IPS-NIHi7 (cell line): ENCODE results near the gene PRKCZ.
"Not testable (repeated sequence)": the region's sequence is repeated elsewhere in the genome, so short reads cannot be mapped to it uniquely, and the experiment has no call there.

Experiments used
- DNase-seq: peaks from one replicate; pipeline ENCODE4 v3.0.0; 2012; ENCODE audit warnings: mixed read lengths; ENCODE audit errors: extremely low spot score

Gene PRKCZ

DNA sequence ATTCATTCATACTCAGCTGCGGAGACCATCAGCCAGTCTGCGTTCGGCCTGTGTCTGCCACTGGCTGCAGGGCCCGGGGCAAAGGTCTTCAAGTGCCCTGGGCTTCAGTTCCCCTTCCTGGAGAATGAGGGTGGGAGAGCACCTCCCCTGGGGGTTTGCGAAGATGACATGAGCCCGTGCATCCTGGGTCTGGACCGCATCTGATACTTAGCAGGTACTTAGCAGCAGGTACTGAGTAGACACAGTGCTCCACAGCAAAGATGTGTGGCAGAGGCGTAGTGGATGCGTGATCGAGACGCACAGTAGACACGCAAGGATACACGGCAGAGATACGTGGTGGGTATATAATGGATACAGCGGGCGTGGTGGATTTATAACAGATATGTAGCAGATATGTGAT is 51.3 kb downstream of the PRKCZ start:
- DNase-seq: no peak

DNA sequence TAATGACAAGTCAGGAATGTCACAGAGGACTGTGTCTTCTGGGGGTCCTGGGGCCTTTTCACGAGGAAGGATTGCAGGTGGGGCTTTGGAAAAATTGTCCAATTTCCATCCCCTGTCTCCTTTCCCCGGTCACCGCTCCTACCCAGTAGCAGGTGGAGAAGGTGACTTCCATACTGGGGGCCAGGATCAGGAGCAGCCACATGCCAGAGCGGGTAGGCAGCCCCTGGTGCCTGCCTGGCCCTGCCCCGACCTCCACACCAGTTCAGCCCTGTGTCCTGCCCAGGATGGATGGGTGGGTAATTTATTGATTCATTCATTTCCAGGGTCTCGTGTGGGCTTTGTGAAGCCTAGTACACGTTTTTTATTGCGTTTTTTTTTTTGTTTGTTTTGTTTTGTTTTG is 51.7 kb downstream of the PRKCZ start:
- no peak for DNase-seq

DNA sequence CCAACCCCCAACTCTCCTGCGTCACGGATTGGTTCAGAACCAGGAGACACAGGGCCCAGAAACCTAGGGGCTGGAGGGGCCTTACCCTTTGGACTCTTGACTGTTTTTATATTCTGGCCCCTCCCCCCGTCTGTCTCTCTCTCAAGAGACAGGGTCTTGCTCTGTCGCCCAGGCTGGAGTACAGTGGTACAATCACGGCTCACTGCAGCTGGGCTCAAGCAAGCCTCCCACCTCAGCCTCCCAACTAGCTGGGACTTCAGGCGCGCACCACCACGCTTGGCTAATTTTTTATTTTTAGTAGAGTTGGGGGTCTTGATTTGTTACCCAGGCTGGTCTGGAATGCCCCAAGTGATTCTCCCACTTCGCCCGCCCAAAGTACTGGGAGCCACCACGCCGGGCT is 52.5 kb downstream of the PRKCZ start:
- no peak for DNase-seq

DNA sequence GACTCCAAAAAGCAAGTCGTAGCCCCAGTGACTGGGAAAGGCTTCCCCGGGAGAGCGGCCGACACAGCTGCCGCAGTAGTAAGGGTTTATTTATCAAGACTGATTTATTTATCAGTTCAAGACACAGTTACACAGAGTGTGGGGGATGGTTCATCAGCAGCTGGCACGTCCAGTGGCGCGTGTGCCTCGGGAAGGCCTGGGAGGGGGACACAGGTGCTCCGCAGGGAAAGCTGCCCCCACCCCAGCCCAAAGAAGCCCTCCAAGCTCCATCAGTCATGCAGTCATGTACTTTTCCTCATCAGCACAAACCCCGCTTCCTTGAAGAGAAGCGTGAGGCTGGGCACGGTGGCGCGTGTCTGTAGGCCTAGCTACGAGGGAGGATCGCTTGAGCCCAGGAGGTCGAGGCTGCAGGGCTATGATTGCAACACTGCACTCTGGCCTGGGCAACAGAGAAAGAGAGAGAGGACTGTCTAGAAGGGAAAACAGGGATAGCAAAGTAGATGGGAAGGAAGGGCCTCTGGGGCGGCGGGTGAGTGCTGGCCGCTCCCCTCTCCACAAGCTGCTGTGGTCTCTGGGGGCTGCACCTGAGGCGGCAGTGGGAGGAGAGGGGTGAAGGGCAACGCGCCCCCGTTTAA is 53.2 kb downstream of the PRKCZ start:
- no peak for DNase-seq

DNA sequence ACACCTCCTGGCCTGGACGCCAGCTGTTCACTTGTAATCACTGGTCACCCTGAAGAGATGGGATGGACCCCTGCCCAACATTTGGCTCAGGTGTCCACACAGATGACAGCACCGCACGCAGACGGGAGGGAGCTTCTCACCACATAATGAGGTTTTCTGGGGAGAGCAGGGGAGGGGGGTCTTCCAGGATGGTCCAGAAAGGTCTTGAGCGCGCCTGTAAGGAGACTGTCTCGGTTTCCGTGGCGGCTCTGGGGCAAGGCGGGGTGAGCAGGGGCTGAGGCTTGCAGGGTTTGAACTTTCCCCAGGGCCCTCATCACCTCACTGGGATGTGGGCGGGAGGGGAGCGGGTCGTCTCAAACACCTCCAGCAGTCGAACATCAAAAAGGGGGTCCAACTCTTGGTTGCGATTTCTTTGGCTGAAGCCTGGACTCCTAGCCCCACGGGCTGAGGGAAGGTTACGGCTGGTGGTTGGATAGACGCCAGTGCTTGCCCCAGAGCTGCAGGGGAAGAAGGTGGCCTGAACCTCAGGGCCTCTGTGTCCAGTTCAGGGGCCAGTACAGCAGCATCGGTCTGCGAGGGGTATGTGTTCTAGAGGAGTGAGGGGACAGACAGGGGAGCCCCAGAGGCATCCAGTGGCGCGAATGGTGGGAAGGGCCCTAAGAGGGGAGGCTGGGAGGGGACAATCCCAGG is 53.8 kb downstream of the PRKCZ start:
- no peak for DNase-seq

DNA sequence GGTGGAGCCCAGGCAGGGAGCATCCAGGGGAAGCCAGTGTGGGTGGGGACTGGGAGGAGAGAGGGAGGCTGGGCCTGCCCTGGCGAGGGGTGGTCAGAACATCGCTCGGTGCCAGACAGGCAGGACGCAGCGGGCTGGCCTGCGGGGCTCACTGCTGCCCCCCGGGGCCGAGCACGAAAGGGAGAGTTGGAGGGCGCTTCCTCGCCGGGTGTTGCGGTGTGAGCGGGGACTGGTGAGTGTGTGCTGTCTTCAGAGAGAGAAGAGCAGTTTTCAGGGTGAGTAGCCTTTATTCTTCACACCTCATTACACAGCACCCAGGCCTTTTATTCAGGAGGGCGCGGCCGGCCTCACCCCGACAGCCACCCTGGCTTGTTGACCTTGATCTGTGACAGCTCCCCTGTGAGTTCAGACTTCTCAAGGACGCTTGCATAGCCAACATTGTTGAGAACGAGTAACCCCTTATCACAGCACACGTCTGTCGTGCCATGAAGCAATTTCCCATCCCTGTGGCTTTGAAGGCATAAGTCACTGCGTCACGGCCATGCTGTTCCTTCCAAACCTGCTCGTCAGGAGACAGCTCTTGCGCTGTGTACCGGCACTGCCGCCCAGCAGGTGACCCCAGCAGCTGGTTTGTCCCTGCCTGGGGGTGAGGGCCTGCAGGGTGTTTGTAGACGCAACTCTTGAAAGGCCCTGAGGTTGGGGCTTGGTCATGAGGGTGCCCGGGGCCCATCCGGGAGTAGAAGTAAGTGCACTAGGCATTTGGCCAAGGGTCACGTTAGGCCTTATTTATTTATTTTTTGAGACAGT is 54.6 kb downstream of the PRKCZ start:
- DNase-seq: peak; percentile 71

DNA sequence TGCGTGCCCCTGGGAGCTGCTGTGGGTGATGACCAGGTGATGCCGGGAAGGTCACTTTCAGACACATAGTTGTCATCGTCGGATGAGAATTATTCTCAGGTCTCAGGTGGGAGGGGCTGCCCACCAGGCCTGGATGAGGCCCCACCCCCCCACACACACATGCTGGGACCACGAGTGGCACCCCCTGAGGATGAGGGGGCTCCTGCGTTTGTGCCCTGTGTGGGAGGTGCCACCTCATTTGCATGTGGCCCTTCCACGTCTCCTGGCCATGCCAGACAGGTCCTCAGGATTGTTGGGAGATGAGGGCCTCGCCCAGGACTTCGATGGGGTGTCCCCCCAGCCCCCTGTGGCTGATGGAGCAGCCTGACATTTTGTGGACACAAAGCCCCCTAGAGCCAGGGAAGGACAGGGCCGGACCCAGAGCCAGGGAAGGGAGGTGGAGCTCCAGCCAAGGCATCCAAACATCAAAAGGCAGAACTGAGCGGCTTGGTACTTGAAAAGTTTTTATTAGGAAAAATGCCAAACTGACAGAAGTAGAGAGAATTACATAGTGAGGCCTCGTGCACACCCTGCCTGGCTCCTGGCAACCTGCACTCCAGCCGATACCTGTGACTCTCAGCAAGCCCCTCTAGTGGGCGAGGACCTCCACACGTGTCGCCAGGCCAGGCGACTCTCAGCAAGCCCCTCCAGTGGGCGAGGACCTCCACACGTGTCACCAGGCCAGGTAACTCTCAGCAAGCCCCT is 55.7 kb downstream of the PRKCZ start:
- no peak for DNase-seq

DNA sequence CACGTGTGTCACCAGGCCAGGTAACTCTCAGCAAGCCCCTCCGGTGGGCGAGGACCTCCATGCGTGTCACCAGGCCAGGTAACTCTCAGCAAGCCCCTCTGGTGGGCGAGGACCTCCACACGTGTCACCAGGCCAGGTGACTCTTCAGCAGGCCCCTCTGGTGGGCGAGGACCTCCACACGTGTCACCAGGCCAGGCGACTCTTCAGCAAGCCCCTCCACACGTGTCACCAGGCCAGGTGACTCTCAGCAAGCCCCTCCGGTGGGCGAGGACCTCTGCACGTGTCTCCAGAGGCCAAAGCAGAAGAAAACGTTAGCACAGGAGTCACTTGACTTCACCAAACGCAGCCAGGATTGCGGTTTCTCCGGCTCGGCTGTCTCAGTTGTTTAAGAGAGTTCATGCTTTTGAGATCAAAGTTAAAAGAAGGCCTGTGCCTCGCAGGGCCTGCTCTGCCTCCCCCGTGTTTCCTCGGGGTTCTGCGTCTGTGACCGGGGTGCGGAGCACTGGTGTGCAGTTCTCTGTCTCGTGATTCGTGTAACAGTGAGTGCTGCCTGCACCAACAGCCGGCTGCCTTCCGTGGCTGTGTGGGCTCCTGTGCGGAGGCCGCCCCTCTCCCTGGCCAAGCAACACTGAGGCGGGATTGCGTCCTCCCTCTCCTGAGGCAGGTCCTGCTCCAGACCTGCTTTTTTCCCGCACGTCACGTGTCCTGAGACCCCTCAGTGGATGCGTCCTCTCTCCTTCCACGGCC is 56.6 kb downstream of the PRKCZ start:
- no peak for DNase-seq

DNA sequence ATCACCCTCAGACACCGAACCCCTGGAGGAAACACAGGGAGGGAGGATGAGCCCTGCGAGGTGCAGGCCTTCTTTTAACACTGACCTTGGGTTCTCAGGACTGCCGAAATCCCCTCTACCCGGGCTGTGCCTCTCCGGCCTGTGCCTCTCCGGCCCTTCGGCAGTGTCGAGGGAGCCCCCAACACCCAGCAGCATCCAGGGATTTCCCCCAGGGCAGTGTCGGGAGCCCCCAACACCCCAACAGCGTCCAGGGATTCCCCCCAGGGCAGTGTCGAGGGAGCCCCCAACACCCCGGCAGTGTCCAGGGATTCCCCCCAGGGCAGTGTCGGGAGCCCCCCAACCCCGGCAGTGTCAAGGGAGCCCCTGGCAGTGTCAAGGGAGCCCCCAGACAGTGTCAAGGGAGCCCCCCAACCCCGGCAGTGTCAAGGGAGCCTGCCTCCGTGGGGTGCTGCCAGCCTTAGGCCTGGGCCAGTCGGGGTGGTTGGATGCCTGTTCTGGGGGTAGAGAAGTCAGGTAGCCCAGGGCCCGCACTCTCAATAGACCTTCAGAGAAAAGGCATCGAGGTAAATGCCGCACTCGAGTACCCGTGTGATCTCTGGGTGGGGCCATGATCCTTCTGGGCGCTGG is 57.5 kb downstream of the PRKCZ start:
- DNase-seq: no peak

DNA sequence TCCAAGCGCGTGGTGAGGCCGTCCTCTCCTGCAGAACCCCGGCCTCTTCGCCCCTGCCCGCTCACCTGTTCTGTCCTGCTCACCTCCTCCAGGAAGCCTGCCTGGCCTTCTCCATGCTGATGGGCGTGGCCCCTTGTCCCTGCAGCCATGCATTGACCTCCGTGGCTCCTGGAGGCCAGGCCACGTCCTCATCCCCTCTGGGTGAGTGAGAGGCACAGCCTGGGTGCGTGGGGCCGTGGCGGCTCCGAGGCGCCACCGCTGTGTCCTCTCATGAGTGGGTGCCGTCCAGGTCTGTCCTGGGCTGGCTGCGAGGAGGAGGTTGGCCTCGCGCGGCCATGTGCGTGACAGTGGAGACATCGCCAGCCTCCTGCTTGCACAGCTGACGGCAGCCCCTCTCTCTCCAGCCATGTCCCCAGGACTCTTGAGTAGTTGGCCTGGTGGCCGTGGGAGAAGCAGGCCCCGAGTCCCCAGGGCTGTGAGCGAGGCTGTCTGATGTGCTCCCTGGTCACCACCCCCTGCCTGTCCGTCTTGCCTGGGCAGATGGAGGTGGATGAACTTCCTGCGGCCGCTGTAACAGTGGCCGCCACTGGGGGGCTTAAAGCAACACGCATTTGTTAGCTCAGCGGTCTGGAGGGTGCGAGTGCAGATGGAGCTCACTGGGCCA is 58.1 kb downstream of the PRKCZ start:
- DNase-seq: peak; percentile 95

DNA sequence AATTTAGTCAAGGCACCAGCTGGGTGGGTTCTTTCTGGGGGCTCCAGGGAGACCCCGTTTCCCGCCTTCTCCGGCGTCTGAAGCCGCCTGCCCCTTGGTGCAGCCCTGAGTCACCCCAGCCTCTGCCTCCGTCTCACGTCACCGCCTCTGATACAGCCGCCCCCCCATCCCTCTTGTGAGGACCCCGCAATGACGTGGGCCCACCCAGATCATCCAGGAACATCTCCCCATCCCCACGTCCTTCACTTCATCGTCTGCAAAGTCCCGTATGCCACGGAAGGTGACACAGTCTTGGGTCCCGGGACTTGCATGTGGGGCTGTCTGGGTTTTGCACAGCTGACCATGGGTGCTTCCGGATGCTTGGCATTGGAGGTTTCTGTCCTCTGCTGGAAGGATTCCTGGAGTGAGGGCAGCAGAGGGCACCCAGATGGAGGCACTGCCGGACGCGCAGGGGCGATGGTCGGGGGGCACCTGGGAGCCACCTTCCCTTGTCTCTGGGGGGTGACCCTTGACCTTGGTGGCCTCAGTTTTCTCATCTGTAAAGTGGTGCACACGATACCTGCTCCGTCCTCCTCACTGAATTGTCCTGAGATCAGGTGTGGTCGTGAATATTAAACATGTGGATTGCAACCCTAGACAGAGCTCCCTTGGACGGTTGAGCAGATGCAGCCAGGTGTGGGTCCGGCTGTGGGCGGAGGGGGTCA is 58.8 kb downstream of the PRKCZ start:
- DNase-seq: no peak

DNA sequence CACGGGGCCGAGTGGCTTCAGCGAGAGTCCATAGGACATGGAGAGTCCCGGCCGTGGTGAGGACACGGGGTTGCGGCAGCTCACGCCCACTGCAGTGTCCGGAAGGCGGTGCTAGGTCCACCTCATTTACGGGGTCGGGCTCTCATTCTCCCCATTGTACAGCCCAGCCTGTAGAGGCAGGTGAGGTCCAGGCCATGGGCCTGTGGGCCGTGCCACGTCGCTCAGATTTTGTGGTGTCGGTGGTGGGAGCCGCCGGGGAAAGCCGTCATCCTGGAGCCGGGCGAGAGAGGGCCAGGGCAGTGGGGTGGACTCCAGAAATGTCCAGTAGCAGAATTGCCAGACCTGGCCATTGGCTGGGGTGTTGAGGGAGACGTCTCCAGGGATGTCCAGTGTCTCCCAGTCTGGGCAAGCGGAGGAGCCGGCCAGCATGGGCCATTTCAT is 59.4 kb downstream of the PRKCZ start:
- DNase-seq: no peak

DNA sequence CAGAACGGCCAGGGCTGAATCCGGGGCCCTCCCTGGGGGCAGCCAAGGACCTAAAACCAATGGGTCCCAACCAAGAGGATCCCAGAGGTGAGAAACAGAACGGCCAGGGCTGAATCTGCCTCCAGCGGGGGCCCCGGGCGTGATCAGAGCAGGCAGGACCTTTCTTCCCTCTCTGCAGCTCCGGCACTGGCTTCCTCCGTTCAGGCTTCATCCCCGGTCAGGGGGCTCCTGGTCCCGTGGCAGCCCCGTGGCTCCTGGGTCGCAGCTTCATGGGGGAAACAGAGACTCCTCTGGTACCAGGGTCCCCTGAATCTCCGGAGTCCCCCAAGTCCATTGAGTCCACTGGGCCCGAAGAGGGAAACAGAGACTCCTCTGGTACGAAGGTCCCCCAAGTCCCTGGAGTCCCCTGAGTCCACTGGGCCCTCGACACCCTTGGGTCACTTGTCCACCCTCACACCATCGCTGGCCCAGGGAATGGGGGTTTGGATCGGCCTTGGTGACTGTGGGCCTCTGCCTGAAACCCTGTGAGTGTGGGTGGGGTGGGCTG is 60.1 kb downstream of the PRKCZ start:
- DNase-seq: no peak

DNA sequence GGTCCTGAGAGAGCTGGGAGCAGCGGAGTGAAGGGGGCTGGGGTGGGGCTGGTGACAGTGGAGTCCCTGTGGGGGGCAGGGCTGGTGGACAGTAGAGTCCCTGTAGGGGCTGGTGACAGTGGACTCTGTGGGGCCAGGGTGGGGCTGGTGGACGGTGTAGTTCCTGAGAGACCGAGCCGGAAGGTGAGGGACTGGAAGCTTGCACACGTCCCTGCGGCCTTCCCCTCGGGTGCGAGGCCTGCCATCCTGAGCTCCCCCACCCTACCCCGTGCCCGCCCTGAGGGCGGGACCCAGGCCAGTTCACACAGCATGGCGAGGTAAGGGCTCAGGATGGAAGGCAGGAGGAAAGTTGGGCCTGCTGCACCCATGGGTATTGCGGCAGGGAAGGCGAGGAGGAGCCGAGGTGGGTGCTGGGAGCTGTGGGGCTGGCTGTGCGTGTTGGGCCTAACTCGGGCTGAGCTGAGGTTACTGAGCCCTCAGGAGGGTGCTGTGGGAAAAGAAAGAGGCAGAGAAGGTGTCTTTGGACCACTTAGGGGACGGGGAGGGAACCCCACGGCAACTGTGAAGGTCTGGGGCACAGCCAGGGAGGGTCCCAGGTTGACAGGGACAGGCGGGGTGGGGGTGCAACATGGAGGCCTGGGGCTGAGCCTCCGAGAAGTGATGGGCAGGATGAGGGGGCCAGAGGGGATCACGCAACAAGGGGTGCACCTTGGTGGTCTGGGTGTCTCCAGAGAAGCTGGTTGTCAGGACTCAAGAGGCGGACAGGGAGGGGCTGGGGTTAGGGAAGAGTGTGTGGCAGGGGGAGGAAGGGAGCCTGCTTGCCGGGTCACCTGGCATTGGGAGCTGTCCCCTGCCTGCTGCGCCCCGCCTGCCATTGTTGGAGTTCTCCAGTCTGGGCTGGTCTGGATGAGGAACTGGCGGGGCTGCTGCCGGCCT is 60.8 kb downstream of the PRKCZ start:
- DNase-seq: no peak

DNA sequence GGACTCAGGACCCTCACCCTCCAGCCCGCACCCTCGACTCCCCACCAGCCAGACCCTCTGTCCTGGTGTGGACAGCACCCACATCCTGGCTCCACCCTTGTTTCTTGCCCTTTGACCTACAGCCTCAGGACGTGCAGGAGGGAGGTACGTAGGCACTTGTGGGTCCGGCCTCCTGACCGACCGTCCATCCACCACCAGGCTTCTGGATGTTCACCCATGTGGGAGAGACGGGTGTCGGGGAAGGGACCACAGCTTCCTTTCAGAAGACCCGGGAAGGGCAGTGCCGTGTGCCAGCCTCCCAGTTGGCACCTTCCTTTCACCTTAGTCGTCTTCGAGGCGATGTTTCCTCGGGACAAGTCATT is 61.4 kb downstream of the PRKCZ start:
- no peak for DNase-seq

DNA sequence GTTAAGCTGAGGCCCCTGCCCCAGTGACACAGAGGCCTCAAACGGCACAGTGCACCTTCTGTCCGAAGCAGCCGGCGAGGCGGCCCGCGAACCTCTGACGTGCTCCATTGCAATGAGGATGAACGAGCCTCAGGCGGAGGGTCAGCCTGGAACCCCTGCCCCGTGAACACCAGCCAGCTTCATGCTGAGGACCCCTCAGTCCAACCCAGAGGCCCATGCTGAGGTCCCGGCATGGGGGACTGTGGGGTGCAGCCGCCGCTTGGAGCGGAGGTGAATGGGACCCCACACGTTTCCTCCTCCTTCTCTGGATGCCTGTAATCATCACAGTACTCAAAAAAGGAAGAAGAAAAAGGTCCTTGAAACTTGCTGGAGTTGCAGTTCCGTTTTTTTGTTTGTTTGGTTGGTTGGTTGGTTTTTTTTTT is 62.1 kb downstream of the PRKCZ start:
- DNase-seq: no peak

DNA sequence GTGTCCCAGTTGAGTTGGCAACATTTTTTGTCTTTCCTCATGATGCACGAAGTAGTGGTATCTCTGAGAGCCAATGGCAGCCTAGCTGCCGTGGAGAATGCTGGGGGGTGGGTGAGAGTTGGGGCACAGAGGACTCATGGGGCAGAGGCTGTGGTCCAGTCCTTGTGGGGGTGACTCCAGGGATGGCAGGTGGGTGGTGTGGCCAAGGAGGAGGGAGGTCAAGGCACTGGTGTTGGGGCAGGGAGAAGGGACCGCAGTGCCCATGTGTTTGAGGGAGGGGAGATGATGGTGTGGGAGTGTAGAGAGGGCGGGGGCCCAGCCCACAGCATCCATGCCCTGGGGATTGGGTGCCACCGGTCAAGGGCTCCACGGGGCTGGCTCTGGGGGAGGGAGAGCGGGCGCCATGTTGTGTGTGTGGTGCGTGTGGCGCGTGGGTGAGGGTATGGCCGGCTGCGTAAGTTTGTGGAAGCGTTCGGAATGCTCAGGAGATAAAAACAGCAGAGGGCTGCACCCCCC is 63.5 kb downstream of the PRKCZ start:
- no peak for DNase-seq

DNA sequence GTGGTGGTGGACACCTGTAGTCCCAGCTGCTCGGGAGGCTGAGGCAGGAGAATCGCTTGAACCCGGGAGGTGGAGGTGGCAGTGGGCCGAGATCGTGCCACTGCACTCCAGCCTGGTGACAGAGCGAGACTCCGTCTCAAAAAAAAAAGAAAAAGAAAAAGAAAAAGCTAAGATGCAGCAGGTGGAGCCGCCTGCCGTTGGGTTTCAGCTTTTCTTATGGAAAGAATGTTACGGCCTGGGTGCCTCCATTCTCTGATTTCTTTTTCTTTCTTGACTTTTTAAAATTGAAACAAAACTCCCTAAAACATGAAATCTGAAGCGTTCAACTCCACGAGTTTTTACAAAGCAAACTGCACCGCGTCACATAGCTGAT is 64.4 kb downstream of the PRKCZ start:
- not testable (repeated sequence) for DNase-seq
